HL-60 (cell line): ENCODE measurements around the gene PIH1D1.

Experiments
- DNase-seq, 2 experiments: peaks; one replicate each; pipeline ENCODE4 v3.0.0-alpha.2; 2010 to 2020; ENCODE audit warnings: low read depth in 1 of 2, low spot score in 1 of 2
- H3K27ac ChIP-seq: fragments of 250-450 bp; sonication (Bioruptor Pico); replicated peaks from 2 replicates; pipeline ENCODE4 v1.5.1; 2020; ENCODE audit warnings: mild to moderate bottlenecking, moderate library complexity
- H3K27me3 ChIP-seq: fragments of 250-450 bp; sonication (Bioruptor Pico); 2 replicates; pipeline ENCODE4 v1.5.1; 2021; ENCODE audit warnings: mild to moderate bottlenecking, moderate library complexity; ENCODE audit not compliant: insufficient read depth, poor library complexity, severe bottlenecking
- H3K4me3 ChIP-seq: replicated peaks from 2 replicates; pipeline ENCODE4 v1.5.1; 2011; ENCODE audit warnings: mild to moderate bottlenecking, control low read depth, low read length; ENCODE audit not compliant: insufficient read depth
- GABPA ChIP-seq: IDR thresholded peaks from 2 replicates; pipeline ENCODE4 v1.6.1; 2012; ENCODE audit warnings: low read depth
- POLR2AphosphoS5 ChIP-seq: IDR thresholded peaks from 2 replicates; pipeline ENCODE4 v1.6.1; 2012; ENCODE audit warnings: low read depth
- SPI1 ChIP-seq: IDR thresholded peaks from 2 replicates; pipeline ENCODE4 v1.6.1; 2012; ENCODE audit warnings: low read depth, mild to moderate bottlenecking, borderline replicate concordance
- TF ChIP-seq, protein P1 (sequence below): IDR thresholded peaks from 2 replicates; pipeline ENCODE4 v1.6.1; 2012; ENCODE audit warnings: low read depth; ENCODE audit not compliant: insufficient replicate concordance
- TF ChIP-seq, protein P2 (sequence below): IDR thresholded peaks from one replicate; pipeline ENCODE4 v1.5.1; 2011; ENCODE audit warnings: low read length, control low read depth, inconsistent platforms; ENCODE audit not compliant: insufficient read depth

PIH1D1 gene

GRCh38 chr19:49427339-49427738 is 24.3 kb downstream of the PIH1D1 start:
- H3K27ac ChIP-seq, result no peak overlapping the region
- TF ChIP-seq GABPA (no peak), SPI1 (no peak), POLR2AphosphoS5 (no peak)
- TF ChIP-seq, protein P1, sequence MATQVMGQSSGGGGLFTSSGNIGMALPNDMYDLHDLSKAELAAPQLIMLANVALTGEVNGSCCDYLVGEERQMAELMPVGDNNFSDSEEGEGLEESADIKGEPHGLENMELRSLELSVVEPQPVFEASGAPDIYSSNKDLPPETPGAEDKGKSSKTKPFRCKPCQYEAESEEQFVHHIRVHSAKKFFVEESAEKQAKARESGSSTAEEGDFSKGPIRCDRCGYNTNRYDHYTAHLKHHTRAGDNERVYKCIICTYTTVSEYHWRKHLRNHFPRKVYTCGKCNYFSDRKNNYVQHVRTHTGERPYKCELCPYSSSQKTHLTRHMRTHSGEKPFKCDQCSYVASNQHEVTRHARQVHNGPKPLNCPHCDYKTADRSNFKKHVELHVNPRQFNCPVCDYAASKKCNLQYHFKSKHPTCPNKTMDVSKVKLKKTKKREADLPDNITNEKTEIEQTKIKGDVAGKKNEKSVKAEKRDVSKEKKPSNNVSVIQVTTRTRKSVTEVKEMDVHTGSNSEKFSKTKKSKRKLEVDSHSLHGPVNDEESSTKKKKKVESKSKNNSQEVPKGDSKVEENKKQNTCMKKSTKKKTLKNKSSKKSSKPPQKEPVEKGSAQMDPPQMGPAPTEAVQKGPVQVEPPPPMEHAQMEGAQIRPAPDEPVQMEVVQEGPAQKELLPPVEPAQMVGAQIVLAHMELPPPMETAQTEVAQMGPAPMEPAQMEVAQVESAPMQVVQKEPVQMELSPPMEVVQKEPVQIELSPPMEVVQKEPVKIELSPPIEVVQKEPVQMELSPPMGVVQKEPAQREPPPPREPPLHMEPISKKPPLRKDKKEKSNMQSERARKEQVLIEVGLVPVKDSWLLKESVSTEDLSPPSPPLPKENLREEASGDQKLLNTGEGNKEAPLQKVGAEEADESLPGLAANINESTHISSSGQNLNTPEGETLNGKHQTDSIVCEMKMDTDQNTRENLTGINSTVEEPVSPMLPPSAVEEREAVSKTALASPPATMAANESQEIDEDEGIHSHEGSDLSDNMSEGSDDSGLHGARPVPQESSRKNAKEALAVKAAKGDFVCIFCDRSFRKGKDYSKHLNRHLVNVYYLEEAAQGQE, result no peak
- TF ChIP-seq, protein P2, sequence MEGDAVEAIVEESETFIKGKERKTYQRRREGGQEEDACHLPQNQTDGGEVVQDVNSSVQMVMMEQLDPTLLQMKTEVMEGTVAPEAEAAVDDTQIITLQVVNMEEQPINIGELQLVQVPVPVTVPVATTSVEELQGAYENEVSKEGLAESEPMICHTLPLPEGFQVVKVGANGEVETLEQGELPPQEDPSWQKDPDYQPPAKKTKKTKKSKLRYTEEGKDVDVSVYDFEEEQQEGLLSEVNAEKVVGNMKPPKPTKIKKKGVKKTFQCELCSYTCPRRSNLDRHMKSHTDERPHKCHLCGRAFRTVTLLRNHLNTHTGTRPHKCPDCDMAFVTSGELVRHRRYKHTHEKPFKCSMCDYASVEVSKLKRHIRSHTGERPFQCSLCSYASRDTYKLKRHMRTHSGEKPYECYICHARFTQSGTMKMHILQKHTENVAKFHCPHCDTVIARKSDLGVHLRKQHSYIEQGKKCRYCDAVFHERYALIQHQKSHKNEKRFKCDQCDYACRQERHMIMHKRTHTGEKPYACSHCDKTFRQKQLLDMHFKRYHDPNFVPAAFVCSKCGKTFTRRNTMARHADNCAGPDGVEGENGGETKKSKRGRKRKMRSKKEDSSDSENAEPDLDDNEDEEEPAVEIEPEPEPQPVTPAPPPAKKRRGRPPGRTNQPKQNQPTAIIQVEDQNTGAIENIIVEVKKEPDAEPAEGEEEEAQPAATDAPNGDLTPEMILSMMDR, result no peak
- no peak for DNase-seq
- no peak overlapping the region for H3K4me3 ChIP-seq
- H3K27me3 ChIP-seq, result peaks cover 78% of the 10 kb centered on the region

GRCh38 chr19:49425922-49426592 is 25.6 kb downstream of the PIH1D1 start:
- H3K27me3 ChIP-seq, result peaks cover 86% of the 10 kb centered on the region
- no peak overlapping the region for H3K27ac ChIP-seq
- TF ChIP-seq GABPA (no peak), SPI1 (no peak), POLR2AphosphoS5 (no peak)
- TF ChIP-seq, protein P2, result no peak
- TF ChIP-seq, protein P1, result no peak
- no peak for DNase-seq
- no peak overlapping the region for H3K4me3 ChIP-seq

- no peak for DNase-seq
- TF ChIP-seq, protein P2, result no peak
- TF ChIP-seq POLR2AphosphoS5 (no peak), SPI1 (no peak), GABPA (no peak)
- TF ChIP-seq, protein P1, result no peak
- no peak within 1 kb of the TSS for H3K4me3 ChIP-seq
- peaks cover 87% of the 10 kb centered on the region for H3K27me3 ChIP-seq
- no peak within 1 kb of the TSS for H3K27ac ChIP-seq
These were observed 26.4 kb downstream of the PIH1D1 start, which contains the start of gene GFY for GRCh38 chr19:49425178-49425577. TSS of gene GFY (plus strand) at chr19:49425388. CDS start at chr19:49426431, 1,043 bp downstream.
